Measurements from ENCODE around the gene GRIK3. TPM values are rescaled to one million over a fixed set of nuclear protein-coding genes. Genes with fewer than 3 reads are reported as not detected.

Gene GRIK3
- total and polyA plus RNA-seq, 2 experiments from 2014 or later: under 0.01 TPM; not detected in 1

GRCh38 chr1:36913484-36914060 is 120.7 kb downstream of the GRIK3 start:
- Histone ChIP-seq H3K36me3 (replicated peaks; ENCODE audit: insufficient read depth, low read depth) (no peaks in the 10 kb centered on the region), H3K27me3 (no peaks in the 10 kb centered on the region), H3K4me1 (ENCODE audit: insufficient read depth) (no peaks in the 10 kb centered on the region), H3K9me2 (replicated peaks; ENCODE audit: insufficient read depth) (no peaks in the 10 kb centered on the region), H3K27ac (no peak overlapping the region), H3K4me3 (no peak overlapping the region), H3K4me2 (no peak overlapping the region), H3K79me2 (no peaks in the 10 kb centered on the region), H2AFZ (no peak overlapping the region), H3K9me3 (ENCODE audit: low read depth) (no peaks in the 10 kb centered on the region), H4K20me1 (ENCODE audit: insufficient read depth, poor library complexity, severe bottlenecking) (no peaks in the 10 kb centered on the region)
- 43% methylated on average over 4 of the region's 4 CpGs for WGBS (ENCODE audit: low lambda C conversion rate, missing lambda C conversion rate)
- no peak for TF ChIP-seq CTCF (IDR thresholded peaks at IDR 0.05; ENCODE audit: poor library complexity)
- TF ChIP-seq EZH2 (IDR thresholded peaks at IDR 0.05; ENCODE audit: borderline replicate concordance): no peak
- no peak for TF ChIP-seq EZH2phosphoT487 (IDR thresholded peaks at IDR 0.05; ENCODE audit: low read depth, severe bottlenecking, unreplicated experiment)
- no peak for DNase-seq (ENCODE audit: low spot score)

GRCh38 chr1:36913016-36913415 is 121.3 kb downstream of the GRIK3 start:
- no peak overlapping the region for H2AFZ ChIP-seq
- TF ChIP-seq EZH2phosphoT487 (IDR thresholded peaks at IDR 0.05; ENCODE audit: low read depth, severe bottlenecking, unreplicated experiment) (no peak), CTCF (IDR thresholded peaks at IDR 0.05; ENCODE audit: poor library complexity) (no peak), EZH2 (IDR thresholded peaks at IDR 0.05; ENCODE audit: borderline replicate concordance) (no peak)
- 82% methylated on average over 5 of the region's 5 CpGs for WGBS (ENCODE audit: low lambda C conversion rate, missing lambda C conversion rate)
- no peaks in the 10 kb centered on the region for H3K9me3 ChIP-seq (ENCODE audit: low read depth)
- H3K4me3 ChIP-seq: no peak overlapping the region
- no peak overlapping the region for H3K4me2 ChIP-seq
- H3K27ac ChIP-seq: no peak overlapping the region
- H3K79me2 ChIP-seq: no peaks in the 10 kb centered on the region
- no peaks in the 10 kb centered on the region for H3K36me3 ChIP-seq (replicated peaks; ENCODE audit: insufficient read depth, low read depth)
- H3K9me2 ChIP-seq (replicated peaks; ENCODE audit: insufficient read depth): no peaks in the 10 kb centered on the region
- no peak for DNase-seq (ENCODE audit: low spot score)
- no peaks in the 10 kb centered on the region for H3K4me1 ChIP-seq (ENCODE audit: insufficient read depth)
- H3K27me3 ChIP-seq: no peaks in the 10 kb centered on the region
- H4K20me1 ChIP-seq (ENCODE audit: insufficient read depth, poor library complexity, severe bottlenecking): no peaks in the 10 kb centered on the region

DNA sequence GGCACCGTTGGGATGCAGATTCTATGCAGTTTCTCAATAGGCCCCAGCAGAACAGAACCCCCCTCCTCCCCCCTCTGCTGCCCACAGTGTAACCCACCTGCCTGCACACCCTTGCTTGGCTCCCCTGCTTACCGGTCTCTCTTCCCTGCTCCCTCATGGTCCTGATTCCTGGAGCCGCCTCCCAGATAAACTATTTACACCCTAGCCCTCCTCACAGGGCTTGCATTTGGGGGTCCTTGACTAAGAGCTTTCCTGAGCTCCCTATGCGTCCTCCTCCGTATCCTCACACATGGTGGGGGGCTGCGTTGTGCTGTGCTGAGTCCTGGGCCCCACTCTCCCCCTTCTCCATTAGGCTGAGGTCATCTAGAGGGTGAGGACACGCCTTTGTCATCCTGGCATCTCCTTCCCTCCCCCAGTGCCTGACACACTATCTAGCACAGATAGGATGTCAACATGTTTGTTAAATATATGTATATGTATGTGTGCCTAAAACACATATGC is 121.9 kb downstream of the GRIK3 start:
- no peaks in the 10 kb centered on the region for H3K9me3 ChIP-seq (ENCODE audit: low read depth)

More for the DNA sequence above, 121.9 kb downstream of the GRIK3 start:
- Histone ChIP-seq H3K36me3 (replicated peaks; ENCODE audit: insufficient read depth, low read depth) (no peaks in the 10 kb centered on the region), H3K27me3 (no peaks in the 10 kb centered on the region), H3K27ac (no peak overlapping the region), H3K4me1 (ENCODE audit: insufficient read depth) (no peaks in the 10 kb centered on the region), H3K79me2 (no peaks in the 10 kb centered on the region), H2AFZ (no peak overlapping the region), H3K4me2 (no peak overlapping the region), H3K9me2 (replicated peaks; ENCODE audit: insufficient read depth) (no peaks in the 10 kb centered on the region), H3K4me3 (no peak overlapping the region), H4K20me1 (ENCODE audit: insufficient read depth, poor library complexity, severe bottlenecking) (no peaks in the 10 kb centered on the region)
- TF ChIP-seq EZH2 (IDR thresholded peaks at IDR 0.05; ENCODE audit: borderline replicate concordance) (no peak), EZH2phosphoT487 (IDR thresholded peaks at IDR 0.05; ENCODE audit: low read depth, severe bottlenecking, unreplicated experiment) (no peak), CTCF (IDR thresholded peaks at IDR 0.05; ENCODE audit: poor library complexity) (no peak)
- 78% methylated on average over 7 of the region's 7 CpGs for WGBS (ENCODE audit: low lambda C conversion rate, missing lambda C conversion rate)
- no peak for DNase-seq (ENCODE audit: low spot score)
